Stimulated activated CD4-positive, alpha-beta T cell treated with anti-CD3 and anti-CD28 coated beads, Interleukin-2, amount 100 ng/mL, for 4 hours (primary cell): Measurements from ENCODE around the gene EFCAB14.
"Not testable (repeated sequence)": the region's sequence is repeated elsewhere in the genome, so short reads cannot be mapped to it uniquely, and the experiment has no call there.

Experiments
- DNase-seq: peaks from one replicate; pipeline ENCODE4 v3.0.0-alpha.2; 2020; ENCODE audit warnings: low read depth

The EFCAB14 gene

GRCh38 chr1:46718727-46719622 lies at the start of gene EFCAB14:
EFCAB14 (minus strand) TSS chr1:46719114; CDS start chr1:46718087, 1,027 bp downstream.
- DNase-seq = peak; percentile 99

- DNase-seq = no peak
Measured at GRCh38 chr1:46768445-46768844, 49.5 kb upstream of the EFCAB14 start.

GRCh38 chr1:46767649-46768282 lies 48.9 kb upstream of the EFCAB14 start:
- DNase-seq = no peak

GRCh38 chr1:46764402-46764801 lies 45.5 kb upstream of the EFCAB14 start:
- no peak for DNase-seq

GRCh38 chr1:46761740-46762139 lies 42.8 kb upstream of the EFCAB14 start:
- no peak for DNase-seq

GRCh38 chr1:46760558-46761166 lies 41.7 kb upstream of the EFCAB14 start:
- DNase-seq = no peak

GRCh38 chr1:46757956-46758528 lies 39.1 kb upstream of the EFCAB14 start:
- DNase-seq = no peak

- no peak for DNase-seq
Measured at GRCh38 chr1:46757247-46757955, 38.5 kb upstream of the EFCAB14 start.

GRCh38 chr1:46755121-46755520 lies 36.2 kb upstream of the EFCAB14 start:
- DNase-seq = no peak

- not testable (repeated sequence) for DNase-seq
Measured at GRCh38 chr1:46754707-46755106, 35.8 kb upstream of the EFCAB14 start.

- no peak for DNase-seq
Measured at GRCh38 chr1:46753985-46754384, 35.1 kb upstream of the EFCAB14 start.

GRCh38 chr1:46749921-46750404 lies 31.0 kb upstream of the EFCAB14 start:
- no peak for DNase-seq

- no peak for DNase-seq
Measured at GRCh38 chr1:46749404-46749803, 30.5 kb upstream of the EFCAB14 start.

GRCh38 chr1:46747683-46748288 lies 28.9 kb upstream of the EFCAB14 start:
- DNase-seq = no peak

GRCh38 chr1:46742069-46742468 lies 23.2 kb upstream of the EFCAB14 start:
- no peak for DNase-seq

- no peak for DNase-seq
Measured at GRCh38 chr1:46735708-46736324, 16.9 kb upstream of the EFCAB14 start.

- not testable (repeated sequence) for DNase-seq
Measured at GRCh38 chr1:46728327-46728873, 9.5 kb upstream of the EFCAB14 start.

- DNase-seq = no peak
Measured at GRCh38 chr1:46725736-46726108, 6.8 kb upstream of the EFCAB14 start.

- peak; percentile 57 for DNase-seq
Measured at GRCh38 chr1:46724991-46725735, 6.2 kb upstream of the EFCAB14 start.

- DNase-seq = no peak
Measured at GRCh38 chr1:46723901-46724300, 5.0 kb upstream of the EFCAB14 start.
